ENCODE data around the gene FOXE3. TPM values are rescaled to one million over a fixed set of nuclear protein-coding genes. Genes with fewer than 3 reads are reported as not detected.

FOXE3 gene
- total and polyA plus RNA-seq, 4 donors: not detected

DNA sequence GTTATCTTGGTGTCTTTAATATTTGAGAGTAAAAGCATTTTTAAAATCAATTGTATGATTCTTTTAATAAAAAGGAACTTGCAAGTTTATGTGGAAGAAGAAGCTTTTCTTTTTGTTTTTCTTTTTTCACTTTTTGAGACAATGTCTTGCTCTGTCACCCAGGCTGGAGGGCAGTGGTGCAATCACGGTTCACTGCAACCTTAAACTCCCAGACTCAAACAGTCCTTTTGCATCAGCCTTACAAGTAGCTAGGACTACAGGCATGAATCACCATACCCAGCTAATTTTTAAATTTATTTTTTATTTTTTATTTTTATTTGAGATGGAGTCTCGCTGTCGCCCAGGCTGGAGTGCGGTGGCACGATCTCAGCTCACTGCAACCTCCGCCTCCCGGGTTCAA is 48.4 kb upstream of the FOXE3 start:
- Histone ChIP-seq H3K9me3 (ENCODE audit: control insufficient read depth in 4 of 4, low read length in 3 of 4) (no peaks in the 10 kb centered on the region), H3K9ac (ENCODE audit: low read depth in 1 of 2, low read length in 2 of 2) (no peak overlapping the region), H3K4me3 (ENCODE audit: low read depth in 1 of 3, low read length in 3 of 3) (no peak overlapping the region), H3K27ac (ENCODE audit: low read depth in 1 of 2, low read length in 2 of 2) (no peak overlapping the region), H3K4me1 (ENCODE audit: control insufficient read depth in 4 of 4, insufficient read depth in 4 of 4, low read length in 3 of 4) (no peaks in the 10 kb centered on the region), H3K36me3 (ENCODE audit: control insufficient read depth in 4 of 4, insufficient read depth in 3 of 4, low read depth in 1 of 4, low read length in 3 of 4) (peaks cover 1 to 25% (median 16%) of the 10 kb centered on the region in 4 donors), H3K27me3 (ENCODE audit: control insufficient read depth in 4 of 4, insufficient read depth in 4 of 4, low read length in 3 of 4) (no peaks in the 10 kb centered on the region)
- DNase-seq (ENCODE audit: low spot score): no peak
- 97% methylated on average over 7 of the region's 7 CpGs for whole genome bisulfite sequencing
- TF ChIP-seq, protein P1, sequence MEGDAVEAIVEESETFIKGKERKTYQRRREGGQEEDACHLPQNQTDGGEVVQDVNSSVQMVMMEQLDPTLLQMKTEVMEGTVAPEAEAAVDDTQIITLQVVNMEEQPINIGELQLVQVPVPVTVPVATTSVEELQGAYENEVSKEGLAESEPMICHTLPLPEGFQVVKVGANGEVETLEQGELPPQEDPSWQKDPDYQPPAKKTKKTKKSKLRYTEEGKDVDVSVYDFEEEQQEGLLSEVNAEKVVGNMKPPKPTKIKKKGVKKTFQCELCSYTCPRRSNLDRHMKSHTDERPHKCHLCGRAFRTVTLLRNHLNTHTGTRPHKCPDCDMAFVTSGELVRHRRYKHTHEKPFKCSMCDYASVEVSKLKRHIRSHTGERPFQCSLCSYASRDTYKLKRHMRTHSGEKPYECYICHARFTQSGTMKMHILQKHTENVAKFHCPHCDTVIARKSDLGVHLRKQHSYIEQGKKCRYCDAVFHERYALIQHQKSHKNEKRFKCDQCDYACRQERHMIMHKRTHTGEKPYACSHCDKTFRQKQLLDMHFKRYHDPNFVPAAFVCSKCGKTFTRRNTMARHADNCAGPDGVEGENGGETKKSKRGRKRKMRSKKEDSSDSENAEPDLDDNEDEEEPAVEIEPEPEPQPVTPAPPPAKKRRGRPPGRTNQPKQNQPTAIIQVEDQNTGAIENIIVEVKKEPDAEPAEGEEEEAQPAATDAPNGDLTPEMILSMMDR (IDR thresholded peaks at IDR 0.05; ENCODE audit: low read depth, low read length, missing input control): no peak
- TF ChIP-seq, protein P2, sequence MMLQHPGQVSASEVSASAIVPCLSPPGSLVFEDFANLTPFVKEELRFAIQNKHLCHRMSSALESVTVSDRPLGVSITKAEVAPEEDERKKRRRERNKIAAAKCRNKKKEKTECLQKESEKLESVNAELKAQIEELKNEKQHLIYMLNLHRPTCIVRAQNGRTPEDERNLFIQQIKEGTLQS (IDR thresholded peaks at IDR 0.05): no peak
- no peak for TF ChIP-seq SP1 (IDR thresholded peaks at IDR 0.05)
- no peak for TF ChIP-seq RAD21 (IDR thresholded peaks at IDR 0.05)
- TF ChIP-seq NR2F2 (IDR thresholded peaks at IDR 0.05): no peak
- TF ChIP-seq YY1 (IDR thresholded peaks at IDR 0.05): no peak
- TF ChIP-seq FOXA1 (IDR thresholded peaks at IDR 0.05): no peak
- TF ChIP-seq, protein P3, sequence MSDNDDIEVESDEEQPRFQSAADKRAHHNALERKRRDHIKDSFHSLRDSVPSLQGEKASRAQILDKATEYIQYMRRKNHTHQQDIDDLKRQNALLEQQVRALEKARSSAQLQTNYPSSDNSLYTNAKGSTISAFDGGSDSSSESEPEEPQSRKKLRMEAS (IDR thresholded peaks at IDR 0.05): no peak
- TF ChIP-seq FOXA2 (IDR thresholded peaks at IDR 0.05): no peak
- no peak for TF ChIP-seq HNF4G (IDR thresholded peaks at IDR 0.05)
- no peak for TF ChIP-seq RXRA (IDR thresholded peaks at IDR 0.05)

DNA sequence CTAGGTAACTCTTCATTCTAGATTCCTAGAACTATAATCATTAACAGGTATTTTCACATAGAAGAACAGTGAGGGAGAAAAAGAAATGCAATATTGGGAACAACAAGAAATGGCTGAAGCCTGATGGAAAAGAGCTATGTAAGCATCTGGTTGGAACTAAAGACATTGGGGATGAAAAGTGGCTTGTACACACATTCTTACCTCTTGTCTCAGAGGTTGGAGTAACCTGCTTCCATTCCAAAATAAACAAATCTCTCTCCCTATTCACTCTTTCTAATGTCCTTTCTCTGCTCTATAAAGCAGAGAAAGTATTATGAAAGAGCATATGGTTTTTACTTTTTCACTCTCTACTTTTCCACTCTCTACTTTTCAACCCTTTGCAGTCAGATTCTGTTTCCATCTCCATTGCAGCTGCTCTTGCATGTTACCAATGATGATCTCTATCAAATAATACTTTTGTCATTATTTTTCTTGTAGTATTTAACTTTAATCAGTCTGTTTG is 45.0 kb upstream of the FOXE3 start:
- Histone ChIP-seq H3K4me1 (ENCODE audit: control insufficient read depth in 4 of 4, insufficient read depth in 4 of 4, low read length in 3 of 4) (no peaks in the 10 kb centered on the region), H3K4me3 (ENCODE audit: low read depth in 1 of 3, low read length in 3 of 3) (no peak overlapping the region), H3K27ac (ENCODE audit: low read depth in 1 of 2, low read length in 2 of 2) (no peak overlapping the region), H3K27me3 (ENCODE audit: control insufficient read depth in 4 of 4, insufficient read depth in 4 of 4, low read length in 3 of 4) (no peaks in the 10 kb centered on the region), H3K36me3 (ENCODE audit: control insufficient read depth in 4 of 4, insufficient read depth in 3 of 4, low read depth in 1 of 4, low read length in 3 of 4) (peaks cover 3 to 47% (median 36%) of the 10 kb centered on the region in 4 donors), H3K9ac (ENCODE audit: low read depth in 1 of 2, low read length in 2 of 2) (no peak overlapping the region), H3K9me3 (ENCODE audit: control insufficient read depth in 4 of 4, low read length in 3 of 4) (no peaks in the 10 kb centered on the region)
- DNase-seq (ENCODE audit: low spot score): no peak
- TF ChIP-seq HNF4A (conservative IDR thresholded peaks at IDR 0.05) (no peak), FOXA2 (IDR thresholded peaks at IDR 0.05) (no peak), YY1 (IDR thresholded peaks at IDR 0.05) (no peak), TAF1 (conservative IDR thresholded peaks at IDR 0.05) (no peak), HNF4G (IDR thresholded peaks at IDR 0.05) (no peak), EGR1 (IDR thresholded peaks at IDR 0.05; ENCODE audit: low read depth in 2 of 2) (no peak), GABPA (IDR thresholded peaks at IDR 0.05 in 1 of 2, conservative IDR thresholded peaks at IDR 0.05 in 1 of 2) (no peak), SP1 (IDR thresholded peaks at IDR 0.05) (no peak), RAD21 (IDR thresholded peaks at IDR 0.05) (no peak), FOXA1 (IDR thresholded peaks at IDR 0.05) (no peak), NR2F2 (IDR thresholded peaks at IDR 0.05) (no peak), JUND (IDR thresholded peaks at IDR 0.05) (no peak), RXRA (IDR thresholded peaks at IDR 0.05) (no peak)
- TF ChIP-seq, protein P4, sequence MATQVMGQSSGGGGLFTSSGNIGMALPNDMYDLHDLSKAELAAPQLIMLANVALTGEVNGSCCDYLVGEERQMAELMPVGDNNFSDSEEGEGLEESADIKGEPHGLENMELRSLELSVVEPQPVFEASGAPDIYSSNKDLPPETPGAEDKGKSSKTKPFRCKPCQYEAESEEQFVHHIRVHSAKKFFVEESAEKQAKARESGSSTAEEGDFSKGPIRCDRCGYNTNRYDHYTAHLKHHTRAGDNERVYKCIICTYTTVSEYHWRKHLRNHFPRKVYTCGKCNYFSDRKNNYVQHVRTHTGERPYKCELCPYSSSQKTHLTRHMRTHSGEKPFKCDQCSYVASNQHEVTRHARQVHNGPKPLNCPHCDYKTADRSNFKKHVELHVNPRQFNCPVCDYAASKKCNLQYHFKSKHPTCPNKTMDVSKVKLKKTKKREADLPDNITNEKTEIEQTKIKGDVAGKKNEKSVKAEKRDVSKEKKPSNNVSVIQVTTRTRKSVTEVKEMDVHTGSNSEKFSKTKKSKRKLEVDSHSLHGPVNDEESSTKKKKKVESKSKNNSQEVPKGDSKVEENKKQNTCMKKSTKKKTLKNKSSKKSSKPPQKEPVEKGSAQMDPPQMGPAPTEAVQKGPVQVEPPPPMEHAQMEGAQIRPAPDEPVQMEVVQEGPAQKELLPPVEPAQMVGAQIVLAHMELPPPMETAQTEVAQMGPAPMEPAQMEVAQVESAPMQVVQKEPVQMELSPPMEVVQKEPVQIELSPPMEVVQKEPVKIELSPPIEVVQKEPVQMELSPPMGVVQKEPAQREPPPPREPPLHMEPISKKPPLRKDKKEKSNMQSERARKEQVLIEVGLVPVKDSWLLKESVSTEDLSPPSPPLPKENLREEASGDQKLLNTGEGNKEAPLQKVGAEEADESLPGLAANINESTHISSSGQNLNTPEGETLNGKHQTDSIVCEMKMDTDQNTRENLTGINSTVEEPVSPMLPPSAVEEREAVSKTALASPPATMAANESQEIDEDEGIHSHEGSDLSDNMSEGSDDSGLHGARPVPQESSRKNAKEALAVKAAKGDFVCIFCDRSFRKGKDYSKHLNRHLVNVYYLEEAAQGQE (IDR thresholded peaks at IDR 0.05): no peak
- TF ChIP-seq, protein P1 (IDR thresholded peaks at IDR 0.05; ENCODE audit: low read depth, low read length, missing input control): no peak
- TF ChIP-seq, protein P2 (IDR thresholded peaks at IDR 0.05): no peak
- TF ChIP-seq, protein P5, sequence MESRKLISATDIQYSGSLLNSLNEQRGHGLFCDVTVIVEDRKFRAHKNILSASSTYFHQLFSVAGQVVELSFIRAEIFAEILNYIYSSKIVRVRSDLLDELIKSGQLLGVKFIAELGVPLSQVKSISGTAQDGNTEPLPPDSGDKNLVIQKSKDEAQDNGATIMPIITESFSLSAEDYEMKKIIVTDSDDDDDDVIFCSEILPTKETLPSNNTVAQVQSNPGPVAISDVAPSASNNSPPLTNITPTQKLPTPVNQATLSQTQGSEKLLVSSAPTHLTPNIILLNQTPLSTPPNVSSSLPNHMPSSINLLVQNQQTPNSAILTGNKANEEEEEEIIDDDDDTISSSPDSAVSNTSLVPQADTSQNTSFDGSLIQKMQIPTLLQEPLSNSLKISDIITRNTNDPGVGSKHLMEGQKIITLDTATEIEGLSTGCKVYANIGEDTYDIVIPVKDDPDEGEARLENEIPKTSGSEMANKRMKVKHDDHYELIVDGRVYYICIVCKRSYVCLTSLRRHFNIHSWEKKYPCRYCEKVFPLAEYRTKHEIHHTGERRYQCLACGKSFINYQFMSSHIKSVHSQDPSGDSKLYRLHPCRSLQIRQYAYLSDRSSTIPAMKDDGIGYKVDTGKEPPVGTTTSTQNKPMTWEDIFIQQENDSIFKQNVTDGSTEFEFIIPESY (IDR thresholded peaks at IDR 0.05): no peak
- TF ChIP-seq, protein P3 (IDR thresholded peaks at IDR 0.05): no peak
